HCT116 (cell line): ENCODE data around the gene CACNA2D2.

ENCODE experiments used
- ELF1 ChIP-seq: IDR thresholded peaks from 2 replicates; pipeline ENCODE4 v1.6.1; 2012; ENCODE audit warnings: low read depth, borderline replicate concordance
- EZH2 ChIP-seq: fragments of 200-600 bp; sonication (generic); IDR thresholded peaks from 2 replicates; pipeline ENCODE4 v1.6.1; 2017; ENCODE audit warnings: antibody characterized with exemption, mixed run types
- POLR2A ChIP-seq: IDR thresholded peaks from 2 replicates; pipeline ENCODE4 v1.7.0; 2011; ENCODE audit warnings: borderline replicate concordance; ENCODE audit not compliant: insufficient read depth, insufficient read length; ENCODE audit errors: extremely low read depth
- POLR2AphosphoS5 ChIP-seq: IDR thresholded peaks from 2 replicates; pipeline ENCODE4 v1.6.1; 2011; ENCODE audit warnings: mild to moderate bottlenecking, low read depth, low read length, moderate library complexity
- RAD21 ChIP-seq: IDR thresholded peaks from 2 replicates; pipeline ENCODE4 v1.6.1; 2012; ENCODE audit warnings: low read depth, mild to moderate bottlenecking
- SIN3A ChIP-seq: IDR thresholded peaks from 2 replicates; pipeline ENCODE4 v1.6.1; 2012; ENCODE audit warnings: low read depth
- SP1 ChIP-seq: IDR thresholded peaks from 2 replicates; pipeline ENCODE4 v1.6.1; 2012; ENCODE audit warnings: low read depth
- TCF7L2 ChIP-seq: IDR thresholded peaks from 2 replicates; pipeline ENCODE4 v1.7.0; 2011; ENCODE audit warnings: borderline replicate concordance, inconsistent platforms; ENCODE audit not compliant: insufficient read depth, insufficient read length; ENCODE audit errors: extremely low read depth
- YY1 ChIP-seq: IDR thresholded peaks from 2 replicates; pipeline ENCODE4 v1.6.1; 2011; ENCODE audit warnings: low read length, low read depth, moderate library complexity, mild to moderate bottlenecking; ENCODE audit not compliant: insufficient replicate concordance; ENCODE audit errors: extremely low read depth
- ZBTB33 ChIP-seq: IDR thresholded peaks from 2 replicates; pipeline ENCODE4 v1.6.1; 2011; ENCODE audit warnings: mild to moderate bottlenecking, low read length, moderate library complexity; ENCODE audit not compliant: insufficient replicate concordance; ENCODE audit errors: extremely low read depth
- ZNF274 ChIP-seq: fragments of 200-500 bp; sonication (Bioruptor generic); IDR thresholded peaks from 2 replicates; pipeline ENCODE4 v1.6.1; 2014; ENCODE audit warnings: mild to moderate bottlenecking, low read depth, low read length, inconsistent platforms
- TF ChIP-seq, protein P1 (sequence below), 3 experiments: fragments of 200-600 bp in 1 of 3; sonication (generic) in 1 of 3; IDR thresholded peaks in 2 of 3; conservative IDR thresholded peaks in 1 of 3; 2 replicates each; pipeline ENCODE4 v1.5.1; 2012 to 2017; ENCODE audit warnings: low read depth in 2 of 3, low read length in 2 of 3, antibody characterized with exemption in 1 of 3, borderline replicate concordance in 1 of 3, control low read depth in 1 of 3, mild to moderate bottlenecking in 1 of 3, mixed read lengths in 1 of 3, mixed run types in 1 of 3, moderate library complexity in 1 of 3; ENCODE audit not compliant: insufficient read depth in 1 of 3

- TF ChIP-seq POLR2A = no peak
- no peak for TF ChIP-seq ZBTB33
- TF ChIP-seq, protein P1, sequence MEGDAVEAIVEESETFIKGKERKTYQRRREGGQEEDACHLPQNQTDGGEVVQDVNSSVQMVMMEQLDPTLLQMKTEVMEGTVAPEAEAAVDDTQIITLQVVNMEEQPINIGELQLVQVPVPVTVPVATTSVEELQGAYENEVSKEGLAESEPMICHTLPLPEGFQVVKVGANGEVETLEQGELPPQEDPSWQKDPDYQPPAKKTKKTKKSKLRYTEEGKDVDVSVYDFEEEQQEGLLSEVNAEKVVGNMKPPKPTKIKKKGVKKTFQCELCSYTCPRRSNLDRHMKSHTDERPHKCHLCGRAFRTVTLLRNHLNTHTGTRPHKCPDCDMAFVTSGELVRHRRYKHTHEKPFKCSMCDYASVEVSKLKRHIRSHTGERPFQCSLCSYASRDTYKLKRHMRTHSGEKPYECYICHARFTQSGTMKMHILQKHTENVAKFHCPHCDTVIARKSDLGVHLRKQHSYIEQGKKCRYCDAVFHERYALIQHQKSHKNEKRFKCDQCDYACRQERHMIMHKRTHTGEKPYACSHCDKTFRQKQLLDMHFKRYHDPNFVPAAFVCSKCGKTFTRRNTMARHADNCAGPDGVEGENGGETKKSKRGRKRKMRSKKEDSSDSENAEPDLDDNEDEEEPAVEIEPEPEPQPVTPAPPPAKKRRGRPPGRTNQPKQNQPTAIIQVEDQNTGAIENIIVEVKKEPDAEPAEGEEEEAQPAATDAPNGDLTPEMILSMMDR (IDR thresholded peaks at IDR 0.05 in 2 of 3, conservative IDR thresholded peaks at IDR 0.05 in 1 of 3; ENCODE audit: borderline replicate concordance in 1 of 3, insufficient read depth in 1 of 3, low read depth in 2 of 3, low read length in 2 of 3) = no peak
- TF ChIP-seq EZH2 = no peak
- TF ChIP-seq SP1 = no peak
- no peak for TF ChIP-seq YY1
- no peak for TF ChIP-seq ZNF274
- no peak for TF ChIP-seq TCF7L2
- TF ChIP-seq POLR2AphosphoS5 = no peak
- TF ChIP-seq RAD21 = no peak
- TF ChIP-seq ELF1 = no peak
- no peak for TF ChIP-seq SIN3A
These were observed 33.2 kb upstream of the CACNA2D2 start for GRCh38 chr3:50536471-50537180.
